NCI-H748 (cell line): ENCODE data around the gene IGSF11.
A peak's percentile ranks its signal among the peaks of the same experiment; 100 is the strongest.
"Not testable (repeated sequence)": the region's sequence is repeated elsewhere in the genome, so short reads cannot be mapped to it uniquely, and the experiment has no call there.

Source experiments
- DNase-seq: peaks from one replicate; lab custom pipeline; 2025; ENCODE audit not compliant: unreplicated experiment; lab: John Stamatoyannopoulos, UW

IGSF11 gene

DNA sequence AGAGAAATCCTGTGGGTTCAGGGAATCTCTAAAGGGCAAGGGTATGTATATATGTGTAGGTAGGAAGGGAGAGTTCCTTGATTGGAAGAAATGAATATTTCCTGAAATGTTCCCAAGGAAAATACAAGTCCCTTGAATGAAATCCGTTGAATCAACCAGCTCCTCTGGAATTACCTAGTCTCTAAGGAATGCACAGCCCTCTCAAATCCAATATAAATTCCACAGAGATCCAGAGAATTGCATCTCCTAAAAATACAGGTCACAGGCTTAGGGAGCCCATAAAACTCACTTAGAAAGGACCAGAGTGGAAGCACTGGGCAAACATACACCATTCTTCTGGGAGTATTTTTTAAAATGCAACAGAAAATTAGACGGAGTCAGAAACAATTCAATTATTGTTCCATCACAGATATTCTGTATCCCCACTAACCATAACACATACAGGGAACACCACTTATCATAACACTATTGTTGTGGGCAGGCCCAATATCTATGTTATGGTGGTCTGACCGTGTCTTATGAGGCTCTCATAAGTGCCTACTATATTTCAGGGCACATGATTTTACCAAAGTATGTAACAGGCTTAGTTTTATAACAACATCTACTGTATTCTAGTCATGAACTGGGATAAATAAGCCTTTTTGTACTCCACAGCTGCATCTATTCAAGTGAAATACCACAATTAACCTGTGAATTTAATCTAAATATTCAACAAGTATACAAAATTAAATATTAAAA lies 43.7 kb downstream of the IGSF11 start:
- no peak for DNase-seq

- DNase-seq: no peak
Observed at GRCh38 chr3:118988198-118989130, 46.2 kb downstream of the IGSF11 start.

GRCh38 chr3:118987477-118987876 lies 47.2 kb downstream of the IGSF11 start:
- no peak for DNase-seq

- no peak for DNase-seq
Observed at GRCh38 chr3:118986734-118987133, 47.9 kb downstream of the IGSF11 start.

- no peak for DNase-seq
Observed at GRCh38 chr3:118984699-118985098, 49.9 kb downstream of the IGSF11 start.

DNA sequence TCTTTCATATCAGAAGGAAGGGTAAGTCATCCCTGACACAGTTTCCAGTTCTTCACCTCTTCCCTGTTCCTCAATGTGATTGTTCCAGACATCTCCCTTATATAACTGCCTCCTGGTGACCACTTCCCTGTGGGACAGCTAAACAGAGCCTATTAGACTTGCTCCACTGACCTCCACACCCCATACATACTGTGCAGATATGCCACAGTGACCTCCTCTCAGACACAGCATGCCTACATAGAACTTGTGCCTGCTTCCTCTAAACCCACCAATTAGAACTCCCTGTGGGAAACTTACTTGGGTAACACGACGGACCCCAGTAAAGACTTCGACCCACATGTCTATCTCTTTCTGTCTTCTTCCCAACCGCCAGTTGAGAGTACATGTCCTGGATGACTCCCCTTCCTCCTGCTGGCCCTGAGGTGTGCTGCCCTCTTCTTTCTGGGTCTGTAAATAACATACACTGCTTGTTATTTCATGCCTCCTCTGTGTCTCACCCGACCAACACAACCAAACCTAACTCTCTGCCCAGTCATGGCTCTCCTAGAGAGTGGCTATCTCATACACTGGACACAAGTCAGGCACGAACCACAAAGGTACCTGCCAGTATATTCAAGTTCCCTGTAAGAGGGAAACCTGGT lies 53.0 kb downstream of the IGSF11 start:
- DNase-seq: no peak

DNA sequence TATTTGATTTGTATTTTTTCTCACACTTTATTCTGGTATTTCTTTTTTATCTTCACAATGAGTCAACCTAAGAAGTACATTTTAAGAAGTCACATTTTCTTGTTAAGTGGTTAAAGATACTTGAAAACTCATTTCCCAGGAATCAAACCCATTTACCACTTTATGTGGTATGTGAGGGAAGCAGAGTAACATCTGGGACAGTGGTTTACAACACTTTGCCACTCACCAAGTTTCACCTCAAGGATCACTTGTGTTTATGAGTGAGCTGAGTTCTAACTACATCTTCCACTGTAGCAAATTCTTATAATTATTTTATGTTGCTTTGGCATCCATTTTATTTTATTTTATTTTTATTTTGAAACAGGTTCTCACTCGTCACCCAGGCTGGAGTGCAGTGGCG lies 53.8 kb downstream of the IGSF11 start:
- no peak for DNase-seq

DNA sequence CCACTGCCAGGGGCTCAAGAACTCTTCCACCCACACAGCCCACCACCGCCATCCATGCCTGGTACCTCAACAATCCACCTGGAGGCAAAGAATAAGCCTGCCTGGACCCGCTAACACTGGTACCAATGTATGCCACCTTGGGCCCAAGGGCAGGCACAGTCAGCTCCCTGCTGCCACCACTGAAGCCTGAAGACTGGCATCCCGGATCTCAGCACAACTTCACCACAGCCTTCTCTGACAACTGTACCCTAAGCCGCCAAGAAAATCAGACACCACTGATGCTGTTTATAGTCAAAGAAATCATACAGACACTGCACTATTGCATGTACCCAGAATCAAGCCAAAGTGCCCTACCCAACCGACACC lies 56.3 kb downstream of the IGSF11 start:
- no peak for DNase-seq

GRCh38 chr3:118977671-118978392 lies 56.8 kb downstream of the IGSF11 start:
- DNase-seq: no peak

DNA sequence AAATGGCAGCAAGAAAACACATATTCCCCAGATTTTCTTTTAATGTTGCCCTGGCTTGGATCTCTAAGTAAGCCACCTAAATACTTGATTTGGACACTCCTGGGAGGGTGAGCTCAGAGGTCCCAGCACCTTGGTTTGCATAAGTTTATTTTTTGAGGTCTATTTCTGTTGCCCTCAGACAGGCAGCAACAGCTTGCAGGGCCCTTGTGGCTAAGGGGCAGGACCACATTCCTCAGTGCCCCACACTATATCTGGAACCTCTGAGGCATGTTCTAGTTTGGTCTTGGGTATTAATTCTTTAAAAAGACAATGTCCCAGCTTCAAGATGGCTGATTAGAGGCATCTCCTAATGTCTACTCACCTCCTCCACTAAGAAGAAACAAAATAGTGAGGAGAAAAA lies 57.5 kb downstream of the IGSF11 start:
- DNase-seq: no peak

- DNase-seq: not testable (repeated sequence)
Observed at GRCh38 chr3:118975476-118975875, 59.2 kb downstream of the IGSF11 start.

GRCh38 chr3:118974356-118975097 lies 60.1 kb downstream of the IGSF11 start:
- peak; percentile 3 for DNase-seq

DNA sequence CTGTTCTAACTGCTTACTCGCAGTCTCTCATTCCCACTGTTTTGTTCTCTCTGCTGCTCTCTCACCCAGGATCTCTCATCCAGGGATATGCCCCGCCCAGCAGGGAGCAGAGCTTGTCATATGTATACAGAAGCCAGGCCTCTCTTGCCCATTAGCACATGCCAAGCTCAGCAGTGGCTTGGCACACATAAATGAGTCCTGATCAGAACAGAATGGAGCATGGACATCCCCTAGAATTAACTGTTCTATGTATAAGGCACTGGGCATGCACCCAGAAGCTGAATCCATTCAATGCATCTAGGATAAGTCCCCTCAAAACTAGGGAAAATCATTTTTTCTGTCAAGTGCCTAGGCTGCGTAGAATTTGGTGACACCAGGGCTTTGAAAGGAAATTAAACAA lies 61.6 kb downstream of the IGSF11 start:
- no peak for DNase-seq

GRCh38 chr3:118970819-118971218 lies 63.8 kb downstream of the IGSF11 start:
- no peak for DNase-seq

DNA sequence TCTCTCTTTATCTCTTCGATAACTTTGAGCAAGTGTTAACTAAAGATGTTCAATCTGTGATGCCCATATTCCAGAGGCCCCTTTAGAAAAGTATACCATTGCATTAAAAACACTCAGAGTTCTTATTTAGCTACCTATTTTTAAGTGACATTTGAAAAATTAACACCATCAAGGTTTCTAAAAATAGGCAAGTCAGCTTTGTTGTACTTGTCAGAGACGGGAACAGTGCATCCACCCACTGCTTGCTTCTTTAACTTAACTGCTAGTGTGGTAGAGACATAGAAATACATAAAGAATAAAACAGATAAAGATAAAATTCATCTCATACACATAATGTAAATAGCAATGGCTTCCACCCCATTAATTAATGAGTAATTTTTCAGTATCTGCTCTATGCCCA lies 66.0 kb downstream of the IGSF11 start:
- DNase-seq: no peak

GRCh38 chr3:118968111-118968510 lies 66.5 kb downstream of the IGSF11 start:
- DNase-seq: no peak

DNA sequence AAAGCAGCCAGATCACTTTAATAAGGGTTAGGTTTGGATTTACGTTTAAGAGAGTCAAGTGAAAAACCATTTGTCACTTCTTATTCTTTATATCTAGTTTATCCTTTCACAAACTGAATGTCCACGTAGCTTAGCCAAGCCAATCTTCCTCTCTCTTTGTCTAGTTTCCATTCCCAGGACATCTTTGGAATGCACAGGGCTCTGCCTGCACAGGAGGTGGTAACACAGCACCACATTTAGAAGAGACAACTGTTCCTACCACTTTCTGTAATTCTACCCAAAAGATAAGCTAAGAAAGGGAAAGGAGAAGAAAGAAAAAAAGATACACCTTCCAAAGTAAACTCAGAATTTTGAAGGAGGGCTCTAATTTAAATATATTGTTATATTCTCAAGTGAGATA lies 67.9 kb downstream of the IGSF11 start:
- no peak for DNase-seq

- DNase-seq: no peak
Observed at GRCh38 chr3:118963711-118964110, 70.9 kb downstream of the IGSF11 start.

GRCh38 chr3:118960876-118961450 lies 73.7 kb downstream of the IGSF11 start:
- DNase-seq: peak; percentile 11

DNA sequence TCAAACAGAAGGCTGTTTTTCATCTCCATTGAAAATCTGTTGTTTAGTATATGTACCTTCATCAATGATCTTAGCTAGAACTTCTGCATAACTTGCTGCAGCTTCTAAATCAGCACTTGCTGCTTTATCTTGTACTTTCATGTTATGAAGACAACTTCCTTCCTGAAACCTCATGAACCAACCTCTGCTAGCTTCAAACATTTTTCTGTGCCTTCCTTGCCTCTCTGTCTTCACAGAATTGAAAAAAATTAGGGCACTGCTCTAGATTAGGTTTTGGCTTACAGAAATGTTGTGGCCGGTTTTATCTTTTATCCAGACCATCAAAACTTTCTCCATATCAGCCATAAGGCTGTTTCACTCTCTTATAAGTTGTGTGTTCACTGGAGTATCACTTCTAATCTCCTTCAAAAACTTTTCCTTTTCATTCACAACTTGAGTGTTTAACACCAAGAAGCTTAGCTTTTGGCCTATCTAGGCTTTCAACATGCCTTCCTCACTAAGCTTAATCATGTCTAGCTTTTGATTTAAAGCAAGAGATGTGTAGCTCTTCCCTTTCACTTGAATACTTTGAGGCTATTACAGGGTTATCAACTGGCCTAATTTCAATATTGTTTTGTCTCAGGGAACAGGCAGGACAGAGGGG lies 78.6 kb downstream of the IGSF11 start:
- DNase-seq: no peak
